Fibroblast of villous mesenchyme (primary cell): ENCODE results near the gene TGIF2. TPM values are rescaled to one million over a fixed set of nuclear protein-coding genes. Genes with fewer than 3 reads are reported as not detected.

Source experiments
- DNase-seq: peaks from one replicate; pipeline ENCODE4 v3.0.0-alpha.2; 2010; ENCODE audit warnings: low read depth
- H3K4me3 ChIP-seq: 2 replicates; pipeline ENCODE4 v1.5.1; 2011; ENCODE audit warnings: low read depth, mild to moderate bottlenecking, low read length
- total RNA-seq: library from RNA; depleted of rRNA; stranded (reverse); fragments of >200 nt; gene quantifications from 2 replicates; pipeline ENCODE4 v1.2.3, GENCODE V29; 2012
- TF ChIP-seq, protein P1 (sequence below): IDR thresholded peaks from 2 replicates; pipeline ENCODE4 v1.5.1; 2012; ENCODE audit warnings: low read depth, mild to moderate bottlenecking, low read length; ENCODE audit not compliant: insufficient read depth

The TGIF2 gene
- total RNA-seq, 1 donor: 10.4 TPM

DNA sequence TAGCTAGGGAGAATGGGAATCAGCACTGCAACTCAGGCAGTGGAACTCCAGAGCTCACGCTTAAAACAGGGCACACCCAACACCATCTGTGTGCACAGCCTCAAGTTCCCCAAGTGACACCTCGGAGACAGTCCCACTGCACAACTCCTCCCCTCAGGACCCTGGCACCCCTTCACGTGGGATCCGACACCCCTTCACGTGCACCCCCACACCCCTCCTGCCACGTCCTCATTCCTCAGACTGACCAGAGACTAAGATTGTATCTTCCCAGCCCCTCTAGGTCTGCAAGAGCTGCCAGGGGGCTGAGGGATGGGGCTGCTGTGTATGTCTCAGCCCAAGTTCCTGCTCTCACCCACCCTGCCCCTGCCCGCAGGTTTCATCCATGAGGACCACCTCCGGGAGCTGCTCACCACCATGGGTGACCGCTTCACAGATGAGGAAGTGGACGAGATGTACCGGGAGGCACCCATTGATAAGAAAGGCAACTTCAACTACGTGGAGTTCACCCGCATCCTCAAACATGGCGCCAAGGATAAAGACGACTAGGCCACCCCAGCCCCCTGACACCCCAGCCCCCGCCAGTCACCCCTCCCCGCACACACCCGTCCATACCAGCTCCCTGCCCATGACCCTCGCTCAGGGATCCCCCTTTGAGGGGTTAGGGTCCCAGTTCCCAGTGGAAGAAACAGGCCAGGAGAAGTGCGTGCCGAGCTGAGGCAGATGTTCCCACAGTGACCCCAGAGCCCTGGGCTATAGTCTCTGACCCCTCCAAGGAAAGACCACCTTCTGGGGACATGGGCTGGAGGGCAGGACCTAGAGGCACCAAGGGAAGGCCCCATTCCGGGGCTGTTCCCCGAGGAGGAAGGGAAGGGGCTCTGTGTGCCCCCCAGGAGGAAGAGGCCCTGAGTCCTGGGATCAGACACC is 24.4 kb upstream of the TGIF2 start:
- TF ChIP-seq, protein P1, sequence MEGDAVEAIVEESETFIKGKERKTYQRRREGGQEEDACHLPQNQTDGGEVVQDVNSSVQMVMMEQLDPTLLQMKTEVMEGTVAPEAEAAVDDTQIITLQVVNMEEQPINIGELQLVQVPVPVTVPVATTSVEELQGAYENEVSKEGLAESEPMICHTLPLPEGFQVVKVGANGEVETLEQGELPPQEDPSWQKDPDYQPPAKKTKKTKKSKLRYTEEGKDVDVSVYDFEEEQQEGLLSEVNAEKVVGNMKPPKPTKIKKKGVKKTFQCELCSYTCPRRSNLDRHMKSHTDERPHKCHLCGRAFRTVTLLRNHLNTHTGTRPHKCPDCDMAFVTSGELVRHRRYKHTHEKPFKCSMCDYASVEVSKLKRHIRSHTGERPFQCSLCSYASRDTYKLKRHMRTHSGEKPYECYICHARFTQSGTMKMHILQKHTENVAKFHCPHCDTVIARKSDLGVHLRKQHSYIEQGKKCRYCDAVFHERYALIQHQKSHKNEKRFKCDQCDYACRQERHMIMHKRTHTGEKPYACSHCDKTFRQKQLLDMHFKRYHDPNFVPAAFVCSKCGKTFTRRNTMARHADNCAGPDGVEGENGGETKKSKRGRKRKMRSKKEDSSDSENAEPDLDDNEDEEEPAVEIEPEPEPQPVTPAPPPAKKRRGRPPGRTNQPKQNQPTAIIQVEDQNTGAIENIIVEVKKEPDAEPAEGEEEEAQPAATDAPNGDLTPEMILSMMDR: no peak
- no peak for DNase-seq
- no peak overlapping the region for H3K4me3 ChIP-seq

DNA sequence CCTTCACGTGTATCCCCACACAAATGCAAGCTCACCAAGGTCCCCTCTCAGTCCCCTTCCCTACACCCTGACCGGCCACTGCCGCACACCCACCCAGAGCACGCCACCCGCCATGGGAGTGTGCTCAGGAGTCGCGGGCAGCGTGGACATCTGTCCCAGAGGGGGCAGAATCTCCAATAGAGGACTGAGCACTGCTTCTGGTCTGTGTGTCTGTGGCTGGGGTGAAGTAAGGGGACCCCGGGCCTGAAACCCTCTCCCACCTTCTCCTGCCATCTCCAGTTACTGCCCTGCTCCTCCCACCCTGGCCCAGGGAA is 23.8 kb upstream of the TGIF2 start:
- no peak overlapping the region for H3K4me3 ChIP-seq
- TF ChIP-seq, protein P1: no peak
- DNase-seq: no peak

DNA sequence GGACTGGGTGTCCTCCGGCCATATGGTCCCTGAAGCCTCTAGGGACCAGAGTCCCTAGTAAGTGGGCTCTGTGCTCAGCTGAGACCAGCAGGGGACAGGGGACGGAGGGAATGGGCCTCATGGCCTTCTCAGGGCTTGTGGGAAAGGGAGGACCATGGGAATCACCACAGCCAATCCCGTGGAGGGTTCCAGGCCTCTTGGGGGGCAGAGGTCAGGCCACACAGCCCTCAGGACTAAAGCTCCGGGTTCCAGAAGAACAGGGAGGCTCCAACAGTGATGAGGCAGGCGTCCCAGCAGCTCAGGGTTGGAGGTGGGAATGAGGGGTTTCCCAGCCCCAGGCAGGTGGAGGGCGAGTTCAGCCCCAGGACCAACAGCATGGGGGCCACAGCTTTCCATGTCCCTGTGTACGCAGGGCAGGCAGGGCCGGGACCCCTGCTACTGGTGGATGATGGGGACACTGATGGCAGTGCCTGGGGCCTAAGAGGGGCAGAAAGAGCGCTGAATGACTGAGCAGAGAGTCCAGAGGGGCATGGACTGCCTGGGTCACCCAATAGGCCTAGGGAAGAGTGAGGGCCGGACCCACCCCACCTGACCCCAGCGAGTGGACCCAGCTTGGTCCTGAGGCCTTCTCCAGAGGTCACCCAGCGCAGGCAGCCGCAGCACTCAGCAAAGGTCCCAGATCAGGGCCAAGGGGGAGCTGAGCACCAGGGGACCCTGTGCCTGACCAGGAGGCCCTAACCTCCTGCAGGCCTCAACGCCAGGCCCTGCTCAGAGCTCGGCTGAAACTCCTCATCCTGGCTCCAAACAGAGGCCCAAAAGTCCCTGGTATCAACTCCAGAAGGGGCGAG is 23.2 kb upstream of the TGIF2 start:
- TF ChIP-seq, protein P1: no peak
- H3K4me3 ChIP-seq: no peak overlapping the region
- DNase-seq: no peak

DNA sequence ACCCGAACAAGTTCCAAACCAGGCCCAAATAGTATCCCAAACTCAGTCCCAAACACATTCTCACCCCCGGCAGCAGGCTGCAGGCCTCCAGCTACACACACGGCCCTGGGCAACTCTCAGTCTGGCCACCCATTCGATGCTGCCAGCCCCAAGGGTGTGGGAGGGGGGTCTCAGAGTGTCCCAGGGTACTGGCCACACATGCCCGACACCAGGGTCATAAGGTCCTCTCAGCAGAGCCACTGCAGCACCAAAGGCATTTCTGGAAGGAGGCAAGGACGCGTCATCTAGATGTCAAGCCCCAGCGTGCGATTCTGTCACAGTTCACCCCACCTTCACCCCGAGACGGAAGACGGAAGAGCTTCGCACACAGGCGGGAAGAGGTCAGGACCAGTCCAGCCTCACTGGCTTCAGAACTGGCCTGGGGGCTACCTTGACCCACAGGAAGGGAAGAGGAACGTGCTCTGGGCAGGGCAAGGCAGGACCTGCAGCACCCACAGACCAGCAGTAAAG is 22.6 kb upstream of the TGIF2 start:
- DNase-seq: no peak
- H3K4me3 ChIP-seq: no peak overlapping the region
- TF ChIP-seq, protein P1: no peak

- no peak for DNase-seq
- TF ChIP-seq, protein P1: no peak
- no peak overlapping the region for H3K4me3 ChIP-seq
These were observed 18.1 kb upstream of the TGIF2 start for GRCh38 chr20:36555248-36555647.

DNA sequence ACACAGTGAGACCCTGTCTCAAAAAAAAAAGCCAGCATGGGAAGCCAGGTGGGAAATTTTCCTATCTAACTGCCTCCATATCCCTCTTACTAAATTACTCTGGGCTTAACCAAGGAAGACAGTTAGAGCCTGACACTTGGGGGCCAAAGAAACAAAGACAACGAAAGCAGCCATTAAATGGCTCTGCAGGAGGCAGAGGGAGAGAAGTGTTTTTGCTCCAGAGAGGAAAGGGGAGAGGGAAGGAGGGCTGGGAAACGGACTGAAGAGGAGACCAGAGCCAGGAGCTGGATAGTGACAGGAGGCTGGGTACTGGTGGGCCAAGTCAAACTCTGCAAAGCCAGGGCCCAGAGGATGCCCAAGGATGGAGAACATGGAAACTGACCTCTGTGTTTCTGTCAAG is 10.7 kb upstream of the TGIF2 start:
- DNase-seq: no peak
- TF ChIP-seq, protein P1: no peak
- no peak overlapping the region for H3K4me3 ChIP-seq
